HepG2 (cell line): Measurements from ENCODE around the gene RAD9A. TPM values are rescaled to one million over a fixed set of nuclear protein-coding genes. Genes with fewer than 3 reads are reported as not detected.

Experiments used
- ATAC-seq: fragments of 200-7000 bp; cut with Tn5 transposase; 3 replicates; pipeline ENCODE4 v1.9.1; 2020; ENCODE audit warnings: mild to moderate bottlenecking, moderate library complexity
- BruUV-seq: library from RNA; stranded (reverse); fragments of 400-500 nt; replicated peaks from 2 replicates; lab custom pipeline; 2021; lab: Mats Ljungman, UMichigan
- CTCF ChIA-PET: fragments of 300-600 bp; formaldehyde crosslinking; extraction: SDS; loops from one replicate; lab custom pipeline; 2021; ENCODE audit warnings: low total read pairs, inconsistent platforms, low intra/inter-chr PET ratio; lab: Yijun Ruan, JAX
- POLR2A ChIA-PET: fragments of 350-600 bp; sonication (Branson Sonifier 250); formaldehyde crosslinking; loops from one replicate; lab custom pipeline; 2020; ENCODE audit warnings: antibody characterized with exemption, inconsistent platforms; lab: Yijun Ruan, JAX
- DNase-seq: peaks from one replicate; pipeline ENCODE4 v3.0.0-alpha.2; 2015; ENCODE audit warnings: low spot score
- FAIRE-seq: peaks from 3 replicates; lab custom pipeline; 2011; peaks lifted over from hg19 to GRCh38; lab: Jason Lieb, UNC
- H2AFZ ChIP-seq: one replicate; pipeline ENCODE4 v1.6.1; 2011; ENCODE audit warnings: low read length, inconsistent platforms
- H3K27ac ChIP-seq: fragments of 300-600 bp; 3 replicates; pipeline ENCODE4 v1.8.0; 2011; ENCODE audit warnings: mixed run types, mild to moderate bottlenecking, mixed read lengths, low read length, inconsistent platforms; ENCODE audit not compliant: insufficient read depth; ENCODE audit errors: extremely low read length
- H3K27me3 ChIP-seq, 2 experiments: fragments of 200-600 bp in 1 of 2; 2 replicates in 1 of 2; 3 replicates in 1 of 2; pipeline versions ENCODE4 v1.6.0 to v1.8.0; 2011; ENCODE audit warnings: low read length in 2 of 2, mild to moderate bottlenecking in 2 of 2, moderate library complexity in 2 of 2, inconsistent platforms in 1 of 2; ENCODE audit not compliant: insufficient read depth in 2 of 2, control insufficient read depth in 1 of 2
- H3K36me3 ChIP-seq, 2 experiments: fragments of 200-600 bp in 1 of 2; replicated peaks in 1 of 2; 2 replicates in 1 of 2; 3 replicates in 1 of 2; pipeline versions ENCODE4 v1.5.1 to v1.8.0; 2011; ENCODE audit warnings: low read length in 2 of 2, inconsistent platforms in 1 of 2; ENCODE audit not compliant: insufficient read depth in 2 of 2, control insufficient read depth in 1 of 2
- H3K4me1 ChIP-seq: 2 replicates; pipeline ENCODE4 v1.5.1; 2012; ENCODE audit warnings: low read length, inconsistent platforms; ENCODE audit not compliant: insufficient read depth
- H3K4me2 ChIP-seq: 2 replicates; pipeline ENCODE4 v1.6.0; 2011; ENCODE audit warnings: low read depth, low read length, inconsistent platforms
- H3K4me3 ChIP-seq, 3 experiments: fragments of 200-600 bp in 1 of 3; sonication (generic), shearing (Covaris generic) in 1 of 3; replicated peaks in 1 of 3; 2 replicates each; pipeline ENCODE4 v1.5.1; 2011 to 2016; ENCODE audit warnings: low read length in 3 of 3, inconsistent platforms in 2 of 3, low read depth in 2 of 3, mild to moderate bottlenecking in 2 of 3, control low read depth in 1 of 3, mixed read lengths in 1 of 3; ENCODE audit not compliant: insufficient read depth in 1 of 3
- H3K79me2 ChIP-seq: one replicate; pipeline ENCODE4 v1.6.1; 2011; ENCODE audit warnings: low read length, inconsistent platforms; ENCODE audit not compliant: insufficient read depth
- H3K9ac ChIP-seq: 2 replicates; pipeline ENCODE4 v1.6.0; 2011; ENCODE audit warnings: mild to moderate bottlenecking, low read depth, low read length, inconsistent platforms; ENCODE audit not compliant: insufficient read depth
- H3K9me3 ChIP-seq: 2 replicates; pipeline ENCODE4 v1.5.1; 2012; ENCODE audit warnings: mild to moderate bottlenecking, low read length
- H4K20me1 ChIP-seq: 2 replicates; pipeline ENCODE4 v1.6.0; 2011; ENCODE audit warnings: inconsistent platforms, mild to moderate bottlenecking, low read length, moderate library complexity; ENCODE audit not compliant: insufficient read depth
- ISL2 ChIP-seq: sonication (generic); formaldehyde crosslinking; IDR thresholded peaks from 2 replicates; pipeline ENCODE4 v1.5.0; 2020; ENCODE audit warnings: missing genetic modification reagents
- ISX ChIP-seq: sonication (generic); formaldehyde crosslinking; conservative IDR thresholded peaks from 2 replicates; pipeline ENCODE4 v1.5.0; 2020; ENCODE audit warnings: missing genetic modification reagents
- KDM2A ChIP-seq: sonication (generic); formaldehyde crosslinking; IDR thresholded peaks from 2 replicates; pipeline ENCODE4 v1.4.0; 2020; ENCODE audit warnings: low read depth, missing genetic modification reagents, borderline replicate concordance
- POLR2G ChIP-seq: fragments of 200-400 bp; formaldehyde crosslinking; IDR thresholded peaks from 2 replicates; pipeline ENCODE4 v1.6.1; 2018; ENCODE audit warnings: mild to moderate bottlenecking, low read depth, low read length, moderate library complexity
- PTBP1 ChIP-seq: fragments of 200-400 bp; formaldehyde crosslinking; IDR thresholded peaks from 2 replicates; pipeline ENCODE4 v1.6.1; 2018; ENCODE audit warnings: low read length, low read depth; ENCODE audit not compliant: poor library complexity, severe bottlenecking
- RBFOX2 ChIP-seq: fragments of 200-400 bp; formaldehyde crosslinking; IDR thresholded peaks from 2 replicates; pipeline ENCODE4 v1.6.1; 2017; ENCODE audit warnings: low read depth, mild to moderate bottlenecking, low read length
- ZNF629 ChIP-seq: sonication (generic); formaldehyde crosslinking; conservative IDR thresholded peaks from 2 replicates; pipeline ENCODE4 v1.5.0; 2020; ENCODE audit warnings: missing genetic modification reagents
- WGBS: methylation state at CpG from one replicate; pipeline ENCODE4 v1.1.6; 2017; ENCODE audit warnings: low lambda C conversion rate; 5-methylcytosine and 5-hydroxymethylcytosine counted together
- in situ Hi-C: cut with HindIII; loops from 2 replicates; pipeline ENCODE4 v1.10.0; 2017; ENCODE audit warnings: low pct_unique_long_range_greater_than_20kb; ENCODE audit not compliant: extremely low pct_ligation_motif_present
- intact Hi-C: fragments of 100-400 bp; cut with micrococcal nuclease; formaldehyde crosslinking; loops from one replicate; pipeline ENCODE4 v1.10.0; 2022; ENCODE audit not compliant: unreplicated experiment
- polyA plus RNA-seq, 8 experiments: library from polyadenylated mRNA; depleted of rRNA in 3 of 8; stranded (reverse) in 7 of 8; unstranded in 1 of 8; fragments of >200 nt; fragmentation: Illumina TruSeq in 4 of 8; extraction: Trizol in 4 of 8; gene quantifications; 2 replicates each; pipeline versions ENCODE4 v1.2.1 to v1.2.3, GENCODE V29; 2011 to 2016; ENCODE audit warnings: low read depth in 4 of 8, missing spikeins in 1 of 8, mixed read lengths in 1 of 8; ENCODE audit not compliant: insufficient read depth in 1 of 8
- total RNA-seq, 5 experiments: library from RNA; depleted of rRNA; stranded (reverse); fragments of >200 nt; fragmentation: Illumina TruSeq; extraction: Trizol; gene quantifications; 2 replicates each; pipeline ENCODE4 v1.2.3, GENCODE V29; 2016; ENCODE audit warnings: low read depth in 1 of 5

RAD9A gene
- total and polyA plus RNA-seq, 2 of the 13 experiments (the other 11 are each of a cell fraction or from before 2014, with no cell fraction given), result 10.1 to 15.7 TPM

DNA sequence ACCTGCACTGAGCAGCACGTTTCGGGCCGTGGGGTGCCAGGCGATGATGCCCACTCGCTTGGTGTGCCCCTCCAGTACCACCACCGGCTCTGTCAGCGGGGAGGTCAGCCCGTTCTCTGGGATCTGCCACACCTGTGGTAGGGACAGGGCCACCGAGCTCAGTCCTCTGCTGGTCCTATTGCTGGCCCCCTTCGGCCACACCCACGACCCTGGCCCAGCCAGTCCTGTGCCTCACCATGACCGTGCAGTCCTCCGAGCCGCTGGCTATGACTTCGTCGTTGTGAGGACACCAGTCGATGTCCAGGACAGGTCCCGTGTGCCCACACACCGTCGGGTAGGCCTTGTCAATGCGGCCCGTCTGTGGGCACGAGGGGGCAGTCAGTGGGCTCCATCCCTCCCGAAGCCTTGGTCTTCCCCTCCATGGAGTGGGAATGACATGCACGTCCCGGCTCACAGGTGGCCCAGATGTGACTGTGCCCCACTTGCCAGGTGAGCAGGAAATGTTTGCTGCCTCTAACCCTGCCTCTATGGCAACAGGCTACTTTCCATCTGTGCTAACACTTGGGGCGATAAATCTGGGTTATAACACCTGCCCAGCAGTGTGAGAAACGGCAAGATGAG is 50.1 kb downstream of the RAD9A start:
- no peak for TF ChIP-seq PTBP1
- TF ChIP-seq RBFOX2, result peak; percentile 40; the same call in 1 of the 2 replicates
- TF ChIP-seq, all 625 proteins: peak for 1
- peaks cover 0 to 1% of the 10 kb centered on the region in 2 experiments; a peak in 1 of 5 replicates for H3K27me3 ChIP-seq
- no peaks in the 10 kb centered on the region for H4K20me1 ChIP-seq
- H3K79me2 ChIP-seq, result peaks cover 3% of the 10 kb centered on the region
- peaks cover 0 to 4% of the 10 kb centered on the region in 2 experiments; a peak in 2 of 5 replicates for H3K36me3 ChIP-seq
- H3K4me3 ChIP-seq, result no peak overlapping the region; a peak in 2 of 6 replicates
- 97% methylated on average over 18 of the region's 28 CpGs for WGBS
- no peak overlapping the region for H2AFZ ChIP-seq
- peak overlapping the region; percentile 87 for H3K4me2 ChIP-seq
- ATAC-seq (no peak), FAIRE-seq (no peak), DNase-seq (no peak)
- ChIA-PET CTCF (no interaction called here), POLR2A (no interaction called here)
- intact Hi-C loops, result loop anchor here (2.0 kb wide), 1 partner anchor 13 kb away; the partner anchor contains the start of gene RPS6KB2
- no peaks in the 10 kb centered on the region for H3K9me3 ChIP-seq
- TSS peak; percentile 56 for BruUV-seq
- no peak overlapping the region; the same call in 1 of the 2 replicates for H3K9ac ChIP-seq
- in situ Hi-C loops, result no loop called here
- H3K27ac ChIP-seq, result no peak overlapping the region
- peaks cover 21% of the 10 kb centered on the region for H3K4me1 ChIP-seq

DNA sequence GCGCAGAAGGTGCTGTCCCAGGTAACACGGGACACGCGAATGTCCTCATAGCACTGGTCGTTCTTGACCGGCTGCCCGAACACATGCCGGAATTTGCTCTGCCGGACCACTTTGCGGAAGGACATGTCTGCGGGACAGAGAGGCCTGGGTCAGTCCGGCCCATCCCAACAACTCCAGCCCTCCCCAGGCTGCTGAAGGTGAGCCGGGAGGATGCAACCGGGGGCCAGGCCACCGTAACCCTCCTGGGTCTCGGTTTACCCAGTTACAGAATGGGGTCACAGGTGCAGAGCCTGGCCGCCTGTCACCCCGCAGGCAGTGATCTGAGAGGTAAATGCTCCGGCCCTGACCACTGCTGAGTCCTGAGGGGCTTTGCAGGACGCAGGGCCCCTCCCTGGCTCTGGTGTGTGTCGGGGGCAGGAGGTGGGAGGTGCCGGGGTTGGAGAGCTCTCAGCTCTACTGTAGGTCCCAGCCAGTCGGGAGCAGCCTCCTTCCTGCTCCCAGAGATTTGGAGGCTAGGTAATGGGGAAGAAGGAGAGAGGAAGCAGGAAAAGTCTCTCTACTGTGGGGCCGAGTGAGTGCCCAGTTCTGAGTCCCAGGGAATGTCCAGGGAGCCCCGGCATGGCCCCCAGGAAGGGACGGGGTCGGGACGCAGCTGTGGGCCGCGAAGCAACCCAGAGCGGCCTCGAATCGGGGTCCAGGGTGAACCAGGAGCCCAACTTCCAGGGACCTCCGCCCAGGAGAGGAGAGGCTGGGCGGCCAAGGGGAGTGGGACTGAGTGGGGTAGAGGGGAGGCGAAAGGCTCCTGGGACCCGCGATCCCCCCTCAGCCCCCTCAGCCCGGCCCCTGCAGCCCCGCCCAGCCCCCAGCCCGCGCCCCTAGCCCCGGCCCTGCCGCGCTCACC is 51.0 kb downstream of the RAD9A start:
- Histone ChIP-seq H4K20me1 (no peaks in the 10 kb centered on the region), H3K27ac (peak overlapping the region; percentile 63), H3K4me3 (peak overlapping the region; percentile 84 to 97 (median 92)), H3K27me3 (peaks cover 0 to 1% of the 10 kb centered on the region in 2 experiments; a peak in 1 of 5 replicates), H3K9me3 (no peaks in the 10 kb centered on the region), H3K79me2 (peaks cover 3% of the 10 kb centered on the region), H3K36me3 (peaks cover 0 to 4% of the 10 kb centered on the region in 2 experiments; a peak in 2 of 5 replicates), H3K9ac (peak overlapping the region; percentile 83), H3K4me1 (peaks cover 27% of the 10 kb centered on the region), H3K4me2 (peak overlapping the region; percentile 87), H2AFZ (no peak overlapping the region)
- DNase-seq (no peak), ATAC-seq (peak; percentile 29), FAIRE-seq (no peak)
- intact Hi-C loops (loop anchor here (2.0 kb wide), 1 partner anchor 14 kb away; the partner anchor contains the start of gene RPS6KB2), in situ Hi-C loops (no loop called here)
- WGBS, result 4% methylated on average over 14 of the region's 45 CpGs
- TF ChIP-seq KDM2A (CRISPR knock-in tag) (peak; percentile 29; the same call in 1 of the 2 replicates), ISX (no peak), ZNF629 (CRISPR knock-in tag) (peak; percentile 80), POLR2G (0 out of 2 replicates have a peak, but pooled peaks have one; percentile 31), ISL2 (0 out of 2 replicates have a peak, but pooled peaks have one; percentile 28)
- POLR2A ChIA-PET, result interaction anchor here (0.6 to 1.4 kb wide), 6 partner anchors 9 to 51 kb away, joined by 3 to 10 read pairs (median 4); partner anchors contain the start of genes GPR152, PPP1CA, RAD9A and RPS6KB2
- no TSS peak for BruUV-seq
- CTCF ChIA-PET, result no interaction called here
